SKM-1 (cell line): Measurements from ENCODE around the gene PGM2.

ENCODE experiments used
- DNase-seq: peaks from one replicate; lab custom pipeline; 2025; ENCODE audit not compliant: unreplicated experiment; lab: John Stamatoyannopoulos, UW

The PGM2 gene

GRCh38 chr4:37860266-37860665, 33.8 kb downstream of the PGM2 start:
- no peak for DNase-seq

GRCh38 chr4:37862961-37863360, 36.5 kb downstream of the PGM2 start:
- no peak for DNase-seq

GRCh38 chr4:37864786-37865185, 38.3 kb downstream of the PGM2 start:
- DNase-seq, result peak; percentile 58

- no peak for DNase-seq
Observed at GRCh38 chr4:37865450-37865849, 39.0 kb downstream of the PGM2 start.

GRCh38 chr4:37867102-37867501, 40.6 kb downstream of the PGM2 start:
- no peak for DNase-seq

GRCh38 chr4:37868238-37868637, 41.8 kb downstream of the PGM2 start:
- no peak for DNase-seq

GRCh38 chr4:37872310-37872988, 46.0 kb downstream of the PGM2 start:
- no peak for DNase-seq

- no peak for DNase-seq
Observed at GRCh38 chr4:37873386-37873785, 46.9 kb downstream of the PGM2 start.

GRCh38 chr4:37876156-37876555, 49.7 kb downstream of the PGM2 start:
- no peak for DNase-seq

GRCh38 chr4:37879365-37879764, 52.9 kb downstream of the PGM2 start:
- DNase-seq, result peak; percentile 79

GRCh38 chr4:37881811-37882210, 55.3 kb downstream of the PGM2 start:
- DNase-seq, result no peak

- no peak for DNase-seq
Observed at GRCh38 chr4:37882665-37883296, 56.3 kb downstream of the PGM2 start.

- DNase-seq, result no peak
Observed at GRCh38 chr4:37884855-37885487, 58.5 kb downstream of the PGM2 start.

GRCh38 chr4:37885496-37885895, 59.0 kb downstream of the PGM2 start:
- DNase-seq, result no peak

- DNase-seq, result no peak
Observed at GRCh38 chr4:37889849-37890800, 63.6 kb downstream of the PGM2 start.

- DNase-seq, result peak; percentile 39
Observed at GRCh38 chr4:37890801-37891259, 64.3 kb downstream of the PGM2 start, which contains the start of gene TBC1D1. TBC1D1 (plus strand) TSS chr4:37891084; CDS start chr4:37902096, 11,012 bp downstream.

GRCh38 chr4:37891260-37892159, 65.0 kb downstream of the PGM2 start:
- DNase-seq, result peak; percentile 12

GRCh38 chr4:37892641-37893040, 66.2 kb downstream of the PGM2 start:
- peak; percentile 43 for DNase-seq

GRCh38 chr4:37893164-37893563, 66.7 kb downstream of the PGM2 start:
- DNase-seq, result no peak

GRCh38 chr4:37895271-37895670, 68.8 kb downstream of the PGM2 start:
- DNase-seq, result no peak
